ENCODE data around the gene NBAS. TPM values are rescaled to one million over a fixed set of nuclear protein-coding genes. Genes with fewer than 3 reads are reported as not detected.

NBAS gene
- total RNA-seq, 3 donors from 2014 or later (not counting 1 experiment from before 2014, with no cell fraction given) = 27.8 to 34.7 (median 29.2) TPM

DNA sequence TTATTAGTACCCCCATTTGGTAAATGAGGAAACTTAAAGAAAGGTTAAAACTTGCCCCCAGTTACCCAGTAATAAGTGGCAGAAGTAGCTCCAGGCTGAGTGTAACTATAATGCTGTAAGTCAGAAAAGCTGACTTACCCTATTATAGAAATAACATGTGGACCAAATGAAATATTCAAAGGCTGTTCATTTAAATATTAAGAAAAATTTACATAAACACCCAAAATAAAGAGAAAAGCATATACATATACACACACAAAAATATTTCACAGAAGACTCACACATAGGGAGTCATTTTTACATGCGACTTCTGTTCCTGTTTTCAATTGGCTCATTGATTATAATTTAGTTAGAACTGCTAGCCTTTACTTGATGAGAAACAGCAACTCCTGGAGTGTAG lies 189.1 kb downstream of the NBAS start:
- Histone ChIP-seq H3K4me3 (ENCODE audit: low read length) (no peak overlapping the region), H3K4me1 (ENCODE audit: control insufficient read depth, insufficient read depth, low read length) (no peaks in the 10 kb centered on the region), H3K27ac (ENCODE audit: low read length) (no peak overlapping the region), H3K27me3 (ENCODE audit: control insufficient read depth, insufficient read depth, low read length) (no peaks in the 10 kb centered on the region), H3K9me3 (ENCODE audit: control insufficient read depth, insufficient read depth, low read length) (no peaks in the 10 kb centered on the region), H3K36me3 (ENCODE audit: control insufficient read depth, insufficient read depth, low read length) (peaks cover 16% of the 10 kb centered on the region)
- no peak overlapping the region for H3K4me3 Mint-ChIP-seq
- 100% methylated on average over 1 of the region's 1 CpG for WGBS (ENCODE audit: insufficient coverage)
- TF ChIP-seq CTCF (IDR thresholded peaks at IDR 0.05) = no peak
- DNase-seq (no peak), ATAC-seq (no peak)
- no peaks in the 10 kb centered on the region for H3K4me1 Mint-ChIP-seq
- no peaks in the 10 kb centered on the region for H3K27me3 Mint-ChIP-seq (ENCODE audit: low read depth in 2 of 2)
- no peaks in the 10 kb centered on the region for H3K36me3 Mint-ChIP-seq
- intact Hi-C loops (cut with micrococcal nuclease) = no loop called here
- H3K27ac Mint-ChIP-seq = no peak overlapping the region
- H3K9me3 Mint-ChIP-seq = no peaks in the 10 kb centered on the region

GRCh38 chr2:15369129-15369528 lies 192.0 kb downstream of the NBAS start:
- intact Hi-C loops (cut with micrococcal nuclease) = no loop called here
- no peaks in the 10 kb centered on the region for H3K27me3 Mint-ChIP-seq (ENCODE audit: low read depth in 2 of 2)
- no peaks in the 10 kb centered on the region for H3K4me1 Mint-ChIP-seq
- Histone ChIP-seq H3K9me3 (ENCODE audit: control insufficient read depth, insufficient read depth, low read length) (no peaks in the 10 kb centered on the region), H3K27ac (ENCODE audit: low read length) (no peak overlapping the region), H3K27me3 (ENCODE audit: control insufficient read depth, insufficient read depth, low read length) (no peaks in the 10 kb centered on the region), H3K36me3 (ENCODE audit: control insufficient read depth, insufficient read depth, low read length) (peaks cover 10% of the 10 kb centered on the region), H3K4me1 (ENCODE audit: control insufficient read depth, insufficient read depth, low read length) (no peaks in the 10 kb centered on the region), H3K4me3 (ENCODE audit: low read length) (no peak overlapping the region)
- no peaks in the 10 kb centered on the region for H3K36me3 Mint-ChIP-seq
- no CpG with 5 or more reads among the region's 2 CpGs for WGBS (ENCODE audit: insufficient coverage)
- TF ChIP-seq CTCF (IDR thresholded peaks at IDR 0.05) = no peak
- DNase-seq (no peak), ATAC-seq (no peak)
- H3K4me3 Mint-ChIP-seq = no peak overlapping the region
- H3K27ac Mint-ChIP-seq = no peak overlapping the region
- H3K9me3 Mint-ChIP-seq = no peaks in the 10 kb centered on the region

DNA sequence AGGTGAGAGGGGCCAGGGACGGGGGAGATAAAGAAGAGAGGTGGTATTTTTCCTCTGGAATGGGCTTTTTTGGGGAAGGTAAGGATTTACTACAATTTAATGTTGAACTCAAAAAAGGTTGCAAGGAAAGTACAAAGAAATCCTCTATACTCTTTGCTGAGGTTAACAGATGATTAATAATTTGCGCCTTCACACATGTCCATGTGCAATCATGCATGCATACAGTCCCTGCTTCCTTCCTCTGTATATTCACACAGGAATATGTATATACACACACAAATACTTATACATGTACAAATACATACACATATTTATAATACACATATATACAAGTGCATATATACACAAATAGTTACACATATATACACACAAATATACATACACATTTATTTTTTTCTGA lies 193.4 kb downstream of the NBAS start:
- Histone ChIP-seq H3K36me3 (ENCODE audit: control insufficient read depth, insufficient read depth, low read length) (peaks cover 4% of the 10 kb centered on the region), H3K4me3 (ENCODE audit: low read length) (no peak overlapping the region), H3K4me1 (ENCODE audit: control insufficient read depth, insufficient read depth, low read length) (no peaks in the 10 kb centered on the region), H3K9me3 (ENCODE audit: control insufficient read depth, insufficient read depth, low read length) (no peaks in the 10 kb centered on the region), H3K27ac (ENCODE audit: low read length) (no peak overlapping the region), H3K27me3 (ENCODE audit: control insufficient read depth, insufficient read depth, low read length) (no peaks in the 10 kb centered on the region)
- Mint-ChIP-seq H3K9me3 (no peaks in the 10 kb centered on the region), H3K36me3 (no peaks in the 10 kb centered on the region), H3K4me3 (no peak overlapping the region), H3K27me3 (ENCODE audit: low read depth in 2 of 2) (no peaks in the 10 kb centered on the region), H3K27ac (no peak overlapping the region), H3K4me1 (no peaks in the 10 kb centered on the region)
- DNase-seq = no peak
- no peak for TF ChIP-seq CTCF (IDR thresholded peaks at IDR 0.05)
- no peak for ATAC-seq
- WGBS (ENCODE audit: insufficient coverage) = 90% methylated on average over 2 of the region's 2 CpGs
- intact Hi-C loops (cut with micrococcal nuclease) = no loop called here

DNA sequence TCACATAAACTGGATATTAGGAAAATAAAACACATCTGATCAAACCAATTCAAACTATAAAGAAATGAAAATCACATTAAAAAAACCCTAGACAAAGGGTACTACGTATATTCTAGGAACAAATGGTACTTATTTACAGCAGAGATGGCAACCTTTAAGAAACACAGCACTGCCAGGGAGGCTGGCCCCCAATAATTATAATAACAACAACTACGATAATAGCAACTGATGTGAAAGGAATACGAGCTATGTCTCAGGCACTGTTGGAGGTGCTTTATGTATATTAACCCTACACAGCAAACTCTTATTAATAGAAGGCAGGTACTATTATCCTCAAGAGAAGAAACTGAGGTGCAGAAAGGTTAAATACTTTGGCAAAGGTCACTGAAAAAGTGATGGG lies 193.9 kb downstream of the NBAS start:
- Mint-ChIP-seq H3K27me3 (ENCODE audit: low read depth in 2 of 2) (no peaks in the 10 kb centered on the region), H3K4me3 (no peak overlapping the region), H3K4me1 (no peaks in the 10 kb centered on the region), H3K27ac (no peak overlapping the region), H3K9me3 (no peaks in the 10 kb centered on the region), H3K36me3 (no peaks in the 10 kb centered on the region)
- WGBS (ENCODE audit: insufficient coverage) = 100% methylated on average over 1 of the region's 3 CpGs
- peaks cover 3% of the 10 kb centered on the region for H3K36me3 ChIP-seq (ENCODE audit: control insufficient read depth, insufficient read depth, low read length)
- no peaks in the 10 kb centered on the region for H3K9me3 ChIP-seq (ENCODE audit: control insufficient read depth, insufficient read depth, low read length)
- H3K27ac ChIP-seq (ENCODE audit: low read length) = no peak overlapping the region
- no peak overlapping the region for H3K4me3 ChIP-seq (ENCODE audit: low read length)
- intact Hi-C loops (cut with micrococcal nuclease) = no loop called here
- ATAC-seq = no peak
- no peaks in the 10 kb centered on the region for H3K4me1 ChIP-seq (ENCODE audit: control insufficient read depth, insufficient read depth, low read length)
- H3K27me3 ChIP-seq (ENCODE audit: control insufficient read depth, insufficient read depth, low read length) = no peaks in the 10 kb centered on the region
- no peak for DNase-seq
- no peak for TF ChIP-seq CTCF (IDR thresholded peaks at IDR 0.05)

All from natural killer cell (primary cell).